COLO829 (cell line): ENCODE measurements around the gene TMSB4X.
"Not testable (repeated sequence)": the region's sequence is repeated elsewhere in the genome, so short reads cannot be mapped to it uniquely, and the experiment has no call there.

ENCODE experiments used
- DNase-seq: peaks from one replicate; pipeline ENCODE4 v3.0.0; 2012; ENCODE audit warnings: low spot score

The TMSB4X gene

GRCh38 chrX:12976819-12977732, 2.2 kb downstream of the TMSB4X start:
- not testable (repeated sequence) for DNase-seq

GRCh38 chrX:12977761-12978204, 2.9 kb downstream of the TMSB4X start:
- no peak for DNase-seq

- no peak for DNase-seq
Measured at GRCh38 chrX:12978205-12979025, 3.5 kb downstream of the TMSB4X start.

GRCh38 chrX:12979026-12979607, 4.2 kb downstream of the TMSB4X start:
- DNase-seq: no peak

DNA sequence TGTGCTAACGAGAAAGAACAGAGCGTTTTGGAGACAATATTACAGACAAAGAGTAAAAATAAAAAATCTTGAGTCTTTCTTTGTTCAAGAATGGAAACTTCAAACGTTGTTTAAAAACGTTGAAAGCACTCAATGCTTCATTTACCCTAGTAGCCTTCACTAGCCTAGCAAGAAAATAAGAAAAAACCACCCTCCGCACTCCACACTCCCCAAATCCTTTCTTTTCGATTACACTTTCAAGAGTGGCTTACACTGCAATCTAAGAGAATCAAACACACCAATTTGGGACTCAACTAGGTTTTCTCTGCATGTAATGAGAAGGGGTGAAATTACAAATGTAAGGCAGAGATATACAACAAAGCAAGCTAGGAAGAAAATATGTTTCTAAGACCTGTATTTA, 4.7 kb downstream of the TMSB4X start:
- DNase-seq: no peak

DNA sequence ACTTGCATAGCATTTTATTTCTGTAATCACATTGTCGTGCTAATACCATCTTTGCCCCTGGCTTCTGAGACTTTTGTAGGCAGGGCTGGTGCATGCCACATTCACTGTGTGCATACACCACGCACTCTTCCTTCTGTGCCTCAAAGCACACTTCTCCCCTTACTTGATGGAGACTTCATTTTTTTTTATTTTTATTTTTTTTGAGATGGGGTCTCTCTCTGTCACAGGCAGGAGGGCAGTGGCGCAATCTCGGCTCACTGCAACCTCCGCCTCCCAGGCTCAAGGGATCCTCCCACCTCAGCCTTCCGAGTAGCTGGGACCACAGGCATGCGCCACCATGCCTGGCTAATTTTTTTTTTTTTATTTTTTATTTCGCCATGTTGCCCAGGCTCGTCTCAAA, 5.1 kb downstream of the TMSB4X start:
- DNase-seq: not testable (repeated sequence)

DNA sequence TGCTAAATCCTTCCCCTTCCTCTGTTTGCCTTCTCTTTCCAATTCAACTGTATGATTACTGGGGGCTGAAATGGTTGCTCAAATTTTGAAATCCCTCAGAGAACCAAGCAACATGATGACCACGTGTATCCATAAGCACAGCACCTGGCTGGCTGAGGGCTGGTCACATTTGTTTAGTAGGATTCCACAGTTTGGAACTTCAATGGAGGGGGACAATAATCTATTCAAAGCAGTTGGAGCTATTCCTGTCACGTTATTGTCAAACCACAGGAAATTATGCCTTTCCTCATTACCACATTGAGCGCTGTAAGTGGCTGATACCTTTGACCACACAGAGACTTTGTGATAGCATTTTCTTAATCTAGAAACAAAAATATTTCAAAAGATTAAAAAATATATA, 7.0 kb downstream of the TMSB4X start:
- no peak for DNase-seq

DNA sequence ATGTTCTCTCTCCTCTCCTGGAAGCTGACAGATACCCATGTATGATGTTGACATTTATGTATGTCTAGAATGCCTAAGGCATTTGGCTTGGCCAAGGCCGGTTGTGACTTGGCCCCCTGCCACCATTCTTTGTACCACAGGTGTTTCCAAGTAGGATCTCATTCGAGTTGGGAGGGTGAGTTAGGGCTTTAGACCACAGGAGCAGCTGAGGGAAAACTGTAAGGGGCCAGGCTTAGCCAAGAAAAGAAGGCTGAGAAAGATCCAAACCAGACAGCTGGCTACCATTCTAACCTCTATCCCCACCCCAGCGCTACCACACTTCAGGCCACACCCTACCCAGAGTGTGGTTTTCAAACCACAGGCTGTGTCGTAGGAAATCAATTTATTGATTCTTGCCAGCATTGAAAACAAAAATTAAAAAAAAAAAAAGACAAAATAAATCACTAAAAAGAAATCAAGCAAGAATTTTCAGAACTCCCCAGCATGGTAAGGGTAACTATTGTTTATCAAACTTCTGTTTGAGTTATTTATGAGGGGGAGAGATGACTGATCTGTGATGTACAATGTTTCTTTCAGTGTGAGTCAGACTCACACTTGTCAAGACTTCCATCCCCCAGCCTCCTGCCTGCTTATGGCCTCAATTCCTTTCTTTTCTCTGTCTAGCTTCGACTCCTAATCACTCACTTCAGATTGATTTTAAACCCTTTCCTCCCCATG, 9.9 kb downstream of the TMSB4X start:
- DNase-seq: peak; percentile 51

GRCh38 chrX:12985331-12985730, 10.4 kb downstream of the TMSB4X start:
- no peak for DNase-seq

GRCh38 chrX:12986164-12986779, 11.4 kb downstream of the TMSB4X start:
- no peak for DNase-seq

GRCh38 chrX:12986886-12987285, 12.0 kb downstream of the TMSB4X start:
- no peak for DNase-seq

GRCh38 chrX:12987340-12987739, 12.4 kb downstream of the TMSB4X start:
- no peak for DNase-seq

DNA sequence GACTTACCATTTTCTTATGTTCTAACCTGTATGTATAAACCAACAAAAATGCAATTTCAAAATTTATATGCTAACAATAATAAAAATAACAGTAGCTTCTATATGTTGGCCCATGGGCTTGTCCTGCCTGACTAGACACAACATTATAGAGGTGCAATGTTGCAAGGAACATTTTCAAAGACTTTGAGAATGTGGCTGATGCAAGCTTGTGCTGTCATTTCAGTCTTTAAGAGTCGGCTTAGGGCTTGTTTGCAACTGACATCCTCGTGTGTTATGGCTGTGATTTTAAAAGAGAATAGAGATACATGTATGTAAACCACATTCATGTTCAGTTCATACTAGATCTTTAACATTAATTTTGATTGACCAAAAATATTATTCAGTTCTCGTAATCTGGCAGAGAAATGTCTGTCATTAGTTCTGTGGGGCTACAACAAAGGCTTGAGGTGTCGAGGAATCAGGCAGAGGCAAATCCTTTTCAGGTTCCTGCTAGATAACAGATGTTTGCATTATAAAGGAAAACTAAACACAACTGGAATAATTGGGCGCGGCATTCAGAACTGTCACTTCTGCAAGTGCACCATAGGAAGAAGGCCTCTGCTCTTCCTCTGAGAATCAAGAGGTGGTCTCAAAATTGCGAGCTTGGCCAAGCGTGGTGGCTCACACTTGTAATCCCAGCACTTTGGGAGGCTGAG, 13.1 kb downstream of the TMSB4X start:
- DNase-seq: no peak

DNA sequence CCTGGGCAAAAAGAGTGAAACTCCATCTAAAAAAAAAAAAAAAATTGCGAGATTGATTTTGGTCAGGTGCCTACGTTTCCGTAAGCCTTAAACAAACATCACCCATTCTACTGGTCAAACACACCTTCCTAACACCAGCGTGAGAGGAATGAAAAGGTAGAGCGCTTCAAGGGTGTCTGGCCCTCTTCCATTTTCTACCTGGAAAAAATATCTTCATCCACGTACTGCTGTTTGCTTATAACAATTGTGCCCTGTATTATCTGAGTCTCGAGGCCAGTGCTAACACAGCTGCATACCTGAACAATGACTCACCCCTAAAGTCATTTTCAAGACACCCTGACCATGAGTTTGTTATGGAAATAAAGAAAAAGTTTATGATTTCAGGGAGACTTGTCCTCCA, 13.9 kb downstream of the TMSB4X start:
- DNase-seq: peak; percentile 62

DNA sequence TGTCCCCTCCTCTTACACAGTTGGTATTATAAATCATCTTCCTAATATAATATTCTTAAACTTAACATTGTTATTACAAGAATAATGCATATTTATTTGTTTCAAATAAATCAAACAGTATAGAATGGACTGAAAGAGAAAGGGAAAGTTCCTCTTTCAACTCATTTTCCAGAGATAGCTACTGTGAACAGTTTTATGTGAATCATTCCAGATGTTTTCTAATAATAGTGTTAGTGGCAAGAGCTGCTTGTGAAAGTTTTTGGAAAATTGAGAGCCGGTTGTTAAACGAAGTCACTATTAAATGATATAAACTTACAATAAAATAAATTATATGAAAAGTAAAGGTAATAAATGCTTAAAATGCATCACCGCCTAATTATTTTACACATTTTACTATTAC, 14.6 kb downstream of the TMSB4X start:
- DNase-seq: no peak

DNA sequence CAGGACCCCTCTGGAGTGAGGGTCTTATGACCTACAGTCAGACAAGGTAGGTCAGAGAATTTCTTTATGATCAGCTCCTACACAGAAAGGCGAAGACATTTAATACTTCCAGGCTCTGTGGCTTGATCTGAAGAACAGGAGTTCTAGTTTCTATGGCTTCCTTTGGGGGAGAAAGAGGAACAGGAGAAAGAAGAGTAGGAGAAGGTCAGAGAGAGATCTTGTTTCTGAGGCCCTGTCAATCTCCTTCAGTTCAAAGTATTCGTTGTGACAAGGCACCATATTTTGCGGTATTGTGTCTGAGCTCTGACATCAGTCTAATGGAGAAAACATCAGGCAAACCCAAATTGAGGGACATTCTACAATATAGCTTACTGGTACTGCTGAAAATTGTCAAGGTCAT, 16.7 kb downstream of the TMSB4X start:
- DNase-seq: no peak

- no peak for DNase-seq
Measured at GRCh38 chrX:12992544-12993118, 17.7 kb downstream of the TMSB4X start.

DNA sequence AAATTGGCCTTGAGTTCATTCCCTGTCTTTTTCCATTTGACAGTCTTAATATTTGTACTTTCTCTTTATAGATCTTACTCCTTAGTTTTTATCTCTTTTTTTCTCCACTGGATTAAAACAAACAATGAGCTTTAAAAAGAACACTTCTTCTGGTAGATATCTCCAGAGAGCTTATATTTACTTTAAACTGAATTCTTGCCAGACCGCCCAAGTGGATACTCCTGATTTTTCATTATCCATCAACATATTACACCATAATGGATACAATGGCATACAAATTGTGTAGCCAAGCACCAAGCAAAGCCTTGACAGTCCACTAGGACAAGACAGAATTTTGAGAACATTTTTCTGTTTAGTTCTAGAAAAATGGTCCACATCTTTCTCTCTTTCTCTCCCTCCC, 18.9 kb downstream of the TMSB4X start:
- DNase-seq: no peak

DNA sequence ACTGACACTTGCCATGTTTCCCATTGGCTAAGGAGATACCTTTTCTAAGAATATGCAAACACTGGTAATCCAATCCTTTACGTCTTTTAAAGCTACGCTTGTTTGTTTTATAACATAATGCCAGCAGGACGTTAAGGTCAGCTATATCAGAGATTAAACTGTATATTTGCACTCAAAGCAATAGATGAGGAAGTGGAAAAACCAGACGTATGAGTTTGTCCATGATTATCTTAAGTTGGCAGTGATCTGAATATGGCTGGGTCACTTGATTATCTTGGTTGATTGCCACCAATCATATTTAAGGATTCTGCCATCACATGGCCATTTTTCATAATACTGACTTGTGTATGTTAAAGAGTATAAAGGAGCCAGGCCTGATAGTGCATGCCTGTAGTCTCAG, 19.4 kb downstream of the TMSB4X start:
- no peak for DNase-seq

DNA sequence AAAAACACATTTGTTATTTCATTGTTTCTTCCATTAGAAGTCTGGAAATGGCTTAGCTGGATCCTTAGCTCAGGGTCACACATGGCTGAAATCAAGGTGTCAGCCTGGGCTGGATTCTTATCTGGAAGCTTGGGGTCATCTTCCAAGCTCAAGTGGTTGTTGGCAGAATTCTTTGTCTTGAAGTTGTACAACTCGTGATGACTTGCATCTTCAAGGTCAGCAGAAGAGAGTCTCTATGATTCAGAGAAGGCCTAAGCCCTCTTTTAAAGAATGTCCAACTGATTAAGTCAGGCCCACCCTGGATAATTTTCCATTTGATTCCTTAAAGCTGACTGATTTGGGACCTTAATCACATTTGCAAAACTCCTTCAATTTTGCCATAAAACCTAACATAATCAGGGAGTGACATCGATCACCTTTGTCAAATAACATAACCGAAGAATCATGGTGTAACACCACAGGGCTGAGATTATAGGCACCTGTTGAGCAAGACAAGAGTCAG, 22.1 kb downstream of the TMSB4X start:
- no peak for DNase-seq
